IPS-NIHi7 (cell line): ENCODE measurements around the gene NYAP2.

Experiments used
- DNase-seq: peaks from one replicate; pipeline ENCODE4 v3.0.0; 2012; ENCODE audit warnings: mixed read lengths; ENCODE audit errors: extremely low spot score

NYAP2 gene

GRCh38 chr2:225399504-225399903 lies at the start of gene NYAP2:
Gene NYAP2, plus strand, starts transcription at chr2:225399710. Its CDS starts 9,171 bp downstream, at chr2:225408881.
- DNase-seq = no peak

GRCh38 chr2:225353579-225354085 lies 45.9 kb upstream of the NYAP2 start:
- DNase-seq = no peak

- peak; percentile 18 for DNase-seq
These were observed 45.2 kb upstream of the NYAP2 start for GRCh38 chr2:225354281-225354774.

- no peak for DNase-seq
These were observed 43.7 kb upstream of the NYAP2 start for GRCh38 chr2:225355788-225356187.

- DNase-seq = no peak
These were observed 32.8 kb upstream of the NYAP2 start for GRCh38 chr2:225366731-225367130.

- DNase-seq = peak; percentile 16
These were observed 32.0 kb upstream of the NYAP2 start for GRCh38 chr2:225367482-225367881.

- peak; percentile 18 for DNase-seq
These were observed 20.5 kb upstream of the NYAP2 start for GRCh38 chr2:225378984-225379383.

- no peak for DNase-seq
These were observed 19.7 kb upstream of the NYAP2 start for GRCh38 chr2:225379856-225380255.

GRCh38 chr2:225381609-225382008 lies 17.9 kb upstream of the NYAP2 start:
- DNase-seq = no peak

- DNase-seq = no peak
These were observed 1.1 kb upstream of the NYAP2 start for GRCh38 chr2:225398372-225398771.

- DNase-seq = peak; percentile 67
These were observed 576 bp downstream of the NYAP2 start for GRCh38 chr2:225400060-225400511.

GRCh38 chr2:225400546-225401400 lies 1.3 kb downstream of the NYAP2 start:
- DNase-seq = no peak

GRCh38 chr2:225402210-225402776 lies 2.8 kb downstream of the NYAP2 start:
- no peak for DNase-seq

GRCh38 chr2:225411452-225411851 lies 11.9 kb downstream of the NYAP2 start:
- no peak for DNase-seq

- DNase-seq = no peak
These were observed 14.3 kb downstream of the NYAP2 start for GRCh38 chr2:225413786-225414185.

GRCh38 chr2:225414902-225415301 lies 15.4 kb downstream of the NYAP2 start:
- no peak for DNase-seq

- no peak for DNase-seq
These were observed 15.8 kb downstream of the NYAP2 start for GRCh38 chr2:225415341-225415740.

GRCh38 chr2:225415792-225416191 lies 16.3 kb downstream of the NYAP2 start:
- DNase-seq = no peak

GRCh38 chr2:225416616-225417367 lies 17.3 kb downstream of the NYAP2 start:
- DNase-seq = no peak

- no peak for DNase-seq
These were observed 19.5 kb downstream of the NYAP2 start for GRCh38 chr2:225419033-225419432.

- DNase-seq = no peak
These were observed 22.6 kb downstream of the NYAP2 start for GRCh38 chr2:225422145-225422544.

- no peak for DNase-seq
These were observed 25.8 kb downstream of the NYAP2 start for GRCh38 chr2:225425284-225425683.
